Stimulated activated CD8-positive, alpha-beta memory T cell treated with anti-CD3 and anti-CD28 coated beads, Interleukin-15, amount 100 ng/mL, for 1 hour (primary cell): ENCODE data around the gene ME3.
"Not testable (repeated sequence)": the region's sequence is repeated elsewhere in the genome, so short reads cannot be mapped to it uniquely, and the experiment has no call there.

Experiments
- DNase-seq: peaks from one replicate; pipeline ENCODE4 v3.0.0-alpha.2; 2020; ENCODE audit warnings: low read depth

Gene ME3

GRCh38 chr11:86427441-86427840 is 245.0 kb downstream of the ME3 start:
- DNase-seq = no peak

GRCh38 chr11:86423488-86423887 is 248.9 kb downstream of the ME3 start:
- not testable (repeated sequence) for DNase-seq

- no peak for DNase-seq
These were observed 250.0 kb downstream of the ME3 start for GRCh38 chr11:86422371-86422770.

- no peak for DNase-seq
These were observed 250.5 kb downstream of the ME3 start for GRCh38 chr11:86421946-86422345.

- no peak for DNase-seq
These were observed 253.5 kb downstream of the ME3 start for GRCh38 chr11:86418917-86419316.

- no peak for DNase-seq
These were observed 253.9 kb downstream of the ME3 start for GRCh38 chr11:86418513-86418912.

GRCh38 chr11:86418106-86418505 is 254.3 kb downstream of the ME3 start:
- no peak for DNase-seq

GRCh38 chr11:86416951-86417350 is 255.5 kb downstream of the ME3 start:
- not testable (repeated sequence) for DNase-seq

GRCh38 chr11:86416494-86416893 is 255.9 kb downstream of the ME3 start:
- DNase-seq = no peak

- DNase-seq = no peak
These were observed 257.4 kb downstream of the ME3 start for GRCh38 chr11:86415026-86415425.

GRCh38 chr11:86414032-86414431 is 258.4 kb downstream of the ME3 start:
- DNase-seq = no peak

GRCh38 chr11:86408845-86409244 is 263.6 kb downstream of the ME3 start:
- no peak for DNase-seq

- DNase-seq = no peak
These were observed 269.0 kb downstream of the ME3 start for GRCh38 chr11:86403458-86403857.

GRCh38 chr11:86398106-86398505 is 274.3 kb downstream of the ME3 start:
- DNase-seq = no peak

- no peak for DNase-seq
These were observed 275.1 kb downstream of the ME3 start for GRCh38 chr11:86397351-86397750.

GRCh38 chr11:86396396-86396795 is 276.0 kb downstream of the ME3 start:
- no peak for DNase-seq

- no peak for DNase-seq
These were observed 277.3 kb downstream of the ME3 start for GRCh38 chr11:86395061-86395551.
